GM18526 (cell line): ENCODE results near the gene LMO2.

Experiments
- POLR2A ChIP-seq: IDR thresholded peaks from 3 replicates; pipeline ENCODE4 v1.6.1; 2011; ENCODE audit not compliant: insufficient read length; ENCODE audit errors: extremely low read depth

LMO2 gene

GRCh38 chr11:33897761-33898375, 6.0 kb upstream of the LMO2 start:
- no peak for TF ChIP-seq POLR2A

GRCh38 chr11:33896911-33897310, 5.0 kb upstream of the LMO2 start:
- TF ChIP-seq POLR2A, result no peak

DNA sequence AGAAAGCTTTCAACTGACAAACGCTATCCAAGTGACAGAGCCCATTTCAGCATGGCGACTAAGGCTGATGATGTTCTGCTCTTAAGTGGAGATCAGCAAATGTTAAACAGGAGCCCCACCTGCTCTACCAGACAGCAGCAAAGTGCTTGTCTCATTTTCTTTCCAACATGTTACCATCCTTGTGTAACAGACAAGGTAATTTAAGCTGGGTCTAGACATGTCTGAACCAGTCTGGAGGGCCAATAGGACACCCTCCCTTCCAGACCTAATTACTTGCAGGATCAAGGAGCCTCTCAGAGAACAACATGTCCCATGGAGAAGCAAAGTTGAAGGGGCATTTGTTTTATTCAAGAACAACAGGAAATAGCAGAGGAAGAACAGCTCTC, 3.9 kb upstream of the LMO2 start:
- no peak for TF ChIP-seq POLR2A

- TF ChIP-seq POLR2A, result no peak
These were observed 2.5 kb upstream of the LMO2 start for GRCh38 chr11:33894398-33894746.

GRCh38 chr11:33893711-33894397, 2.0 kb upstream of the LMO2 start:
- TF ChIP-seq POLR2A, result peak; percentile 81

DNA sequence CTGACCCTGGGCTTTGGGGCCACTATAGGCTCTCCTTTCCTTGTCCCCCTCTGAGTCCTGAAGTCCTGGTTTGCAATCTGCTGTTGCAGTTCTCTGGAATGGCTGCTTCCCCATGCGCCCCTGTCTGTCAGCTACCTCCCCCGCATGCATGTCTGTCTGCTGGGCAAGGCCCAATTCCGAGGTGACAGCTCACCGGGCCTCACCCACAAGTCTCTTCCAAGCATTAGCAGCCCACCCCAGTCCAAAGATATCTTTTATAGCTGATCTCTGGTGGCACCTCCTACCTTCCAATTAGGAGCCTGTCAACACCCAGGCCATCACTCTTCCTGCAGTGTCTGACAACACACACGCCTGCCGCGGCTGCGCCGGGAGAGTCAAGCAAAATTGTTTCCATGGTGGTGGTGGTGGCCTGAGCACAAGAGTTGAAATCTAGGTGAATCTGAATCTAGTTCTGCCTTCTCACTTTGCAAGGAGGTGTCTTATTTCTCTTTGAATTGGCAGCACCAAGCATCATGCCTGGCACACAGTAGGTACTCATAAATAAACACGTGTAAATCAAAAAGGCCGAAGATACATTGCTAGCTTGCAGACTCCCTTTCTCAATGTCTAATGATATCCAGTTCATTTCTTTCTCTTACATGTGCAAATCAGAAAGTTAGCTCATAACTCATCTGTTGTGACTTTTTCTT, 1.2 kb upstream of the LMO2 start:
- no peak for TF ChIP-seq POLR2A

DNA sequence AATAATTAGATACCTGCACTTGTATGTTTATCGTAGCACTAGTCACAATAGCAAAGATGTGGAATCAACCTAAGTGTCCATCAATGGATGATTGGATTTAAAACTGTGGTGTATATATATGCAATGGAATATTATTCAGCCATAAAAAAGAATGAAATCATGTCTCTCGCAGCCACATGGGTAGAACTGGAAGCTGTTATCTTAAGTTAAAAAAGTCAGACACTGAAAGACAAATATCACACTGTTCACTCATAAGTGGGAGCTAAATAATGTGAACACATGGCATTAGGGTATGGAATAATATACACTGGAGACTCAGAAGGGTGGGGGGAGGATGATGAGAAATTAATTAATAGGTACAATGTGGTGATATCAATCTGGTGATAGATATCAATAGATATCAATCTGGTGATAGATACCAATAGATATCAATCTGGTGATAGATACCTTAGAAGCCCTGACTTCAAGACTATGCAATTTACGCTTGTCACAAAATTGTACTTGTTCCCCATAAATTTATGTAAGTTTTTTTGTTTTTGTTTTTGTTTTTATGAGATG, 2.0 kb downstream of the LMO2 start:
- TF ChIP-seq POLR2A, result no peak

DNA sequence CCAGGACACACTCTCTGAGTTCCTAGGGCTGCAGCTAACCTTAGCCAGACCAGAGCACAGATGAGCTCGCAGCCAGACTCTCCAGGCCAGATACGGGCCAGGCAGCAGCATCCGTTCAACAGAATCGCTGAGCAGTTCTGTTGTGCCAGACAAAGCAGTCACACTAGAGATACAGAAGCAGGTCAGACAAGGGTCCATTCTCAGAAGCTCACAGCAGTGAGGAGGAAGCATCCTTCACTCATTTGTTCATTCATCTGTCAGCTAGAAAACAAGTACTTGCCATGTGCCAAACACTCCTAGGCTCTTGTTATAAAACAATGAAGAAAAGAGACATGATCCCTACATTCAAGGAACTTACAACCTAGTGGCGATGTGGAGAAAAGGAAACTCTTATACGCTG, 2.6 kb downstream of the LMO2 start:
- TF ChIP-seq POLR2A, result no peak

DNA sequence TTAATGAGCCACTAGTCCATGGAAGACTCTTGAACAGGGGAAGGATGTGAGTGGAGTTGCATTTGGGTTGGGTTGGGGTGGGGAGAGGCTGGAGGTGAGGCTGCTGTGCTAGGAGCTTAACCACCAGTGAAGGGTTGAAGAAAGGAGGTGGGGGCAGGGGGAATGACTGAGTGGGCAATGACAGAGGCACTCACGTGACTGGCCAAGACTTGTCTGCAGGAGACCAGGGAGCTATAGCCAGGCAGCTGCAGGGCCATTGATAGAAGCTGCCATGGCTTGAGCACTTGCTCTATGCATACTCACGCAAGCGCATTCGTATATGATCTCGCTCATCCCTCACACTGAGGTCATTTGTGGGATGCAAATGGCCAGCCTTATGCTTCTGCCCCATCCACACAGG, 4.0 kb downstream of the LMO2 start:
- TF ChIP-seq POLR2A, result no peak

- no peak for TF ChIP-seq POLR2A
These were observed 6.4 kb downstream of the LMO2 start for GRCh38 chr11:33885338-33886005.

DNA sequence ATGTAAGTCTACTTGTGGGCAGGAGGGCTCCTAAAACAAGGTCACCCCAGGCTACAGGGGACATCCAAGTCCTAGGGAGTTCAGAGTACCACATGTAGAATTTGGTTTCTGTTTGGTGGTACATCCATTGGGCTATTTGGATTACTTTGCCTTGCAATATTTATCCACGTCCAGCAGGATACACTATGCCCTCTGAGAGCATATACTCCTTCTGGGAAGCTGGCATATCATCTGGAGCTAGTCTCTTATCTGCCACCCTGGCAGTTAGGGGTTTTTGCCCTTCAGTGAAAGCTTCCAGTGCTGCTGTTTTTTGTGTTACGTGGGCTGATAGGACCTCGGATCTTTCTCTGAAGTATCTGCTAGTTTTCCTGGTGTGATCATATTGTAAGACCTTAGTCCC, 7.3 kb downstream of the LMO2 start:
- TF ChIP-seq POLR2A, result no peak

- no peak for TF ChIP-seq POLR2A
These were observed 7.8 kb downstream of the LMO2 start for GRCh38 chr11:33884035-33884434.

- TF ChIP-seq POLR2A, result no peak
These were observed 10.0 kb downstream of the LMO2 start for GRCh38 chr11:33881651-33882503.

DNA sequence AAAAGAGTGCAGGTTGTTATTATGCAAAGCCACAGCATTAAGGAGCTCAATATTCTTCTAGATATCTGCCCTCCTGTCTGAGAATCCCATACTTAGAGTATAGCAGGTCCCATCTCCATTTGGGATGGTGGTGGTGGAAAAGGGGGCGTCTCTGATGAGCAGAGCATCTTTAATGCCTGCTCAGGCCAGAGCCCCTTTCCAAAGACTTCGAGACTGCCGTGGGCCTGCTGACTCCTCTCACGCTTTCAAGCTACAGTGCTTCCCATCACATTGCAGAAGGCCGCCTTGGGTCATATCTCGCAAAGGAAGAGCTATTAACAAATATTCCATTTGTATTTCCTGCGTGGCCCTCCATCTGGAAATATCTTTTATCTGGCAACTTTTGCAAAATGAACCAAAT, 10.9 kb downstream of the LMO2 start:
- no peak for TF ChIP-seq POLR2A

DNA sequence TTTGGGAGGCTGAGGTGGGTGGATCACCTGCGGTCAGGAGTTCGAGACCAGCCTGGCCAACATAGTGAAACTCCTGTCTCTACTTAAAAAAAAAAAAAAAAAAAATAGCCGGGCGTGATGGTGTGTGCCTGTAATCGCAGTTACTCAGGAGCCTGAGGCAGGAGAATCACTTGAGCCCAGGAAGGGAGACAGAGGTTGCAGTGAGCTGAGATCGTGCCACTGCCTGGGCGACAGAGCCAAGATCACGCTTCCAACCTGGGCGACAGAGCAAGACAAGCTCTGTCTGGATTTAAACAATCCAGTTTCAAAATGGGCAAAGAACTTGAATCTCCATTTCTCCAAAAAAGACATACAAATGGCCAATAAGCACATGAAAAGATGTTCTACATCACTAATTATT, 12.5 kb downstream of the LMO2 start:
- no peak for TF ChIP-seq POLR2A
